ENCODE data around the gene MPRIP.

Gene MPRIP

DNA sequence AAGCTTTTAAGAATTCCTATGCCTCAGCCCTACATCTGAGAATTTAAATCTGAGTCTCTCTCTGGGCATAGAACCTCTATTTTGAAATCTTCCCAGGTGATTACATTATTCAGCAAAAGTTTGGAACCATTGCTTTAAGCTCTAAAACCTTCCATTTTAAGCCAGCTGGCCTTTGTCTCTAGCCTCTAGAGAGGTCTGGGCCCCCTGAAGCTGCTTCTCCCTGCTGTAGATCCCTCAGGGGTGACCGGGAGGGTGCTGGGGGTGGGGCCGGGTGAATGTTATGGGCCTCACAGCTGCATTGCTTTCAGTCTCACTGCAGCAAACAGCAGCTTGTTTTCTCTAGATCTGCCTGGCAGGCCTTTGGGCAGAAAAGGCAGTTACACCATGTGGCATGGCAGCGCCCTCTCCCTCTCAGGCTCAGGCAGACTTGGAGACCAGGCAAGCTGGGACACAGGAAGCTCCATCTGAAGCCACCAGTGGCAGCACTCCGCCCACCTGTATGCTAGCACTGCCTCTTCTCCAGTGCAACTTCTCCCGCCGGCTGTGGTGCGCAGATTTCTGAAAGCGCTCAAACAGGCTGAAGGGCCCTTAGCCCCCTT is 66.3 kb downstream of the MPRIP start:
- TF ChIP-seq ZFX (IDR thresholded peaks at IDR 0.05), result no peak
- TF ChIP-seq, protein P1, sequence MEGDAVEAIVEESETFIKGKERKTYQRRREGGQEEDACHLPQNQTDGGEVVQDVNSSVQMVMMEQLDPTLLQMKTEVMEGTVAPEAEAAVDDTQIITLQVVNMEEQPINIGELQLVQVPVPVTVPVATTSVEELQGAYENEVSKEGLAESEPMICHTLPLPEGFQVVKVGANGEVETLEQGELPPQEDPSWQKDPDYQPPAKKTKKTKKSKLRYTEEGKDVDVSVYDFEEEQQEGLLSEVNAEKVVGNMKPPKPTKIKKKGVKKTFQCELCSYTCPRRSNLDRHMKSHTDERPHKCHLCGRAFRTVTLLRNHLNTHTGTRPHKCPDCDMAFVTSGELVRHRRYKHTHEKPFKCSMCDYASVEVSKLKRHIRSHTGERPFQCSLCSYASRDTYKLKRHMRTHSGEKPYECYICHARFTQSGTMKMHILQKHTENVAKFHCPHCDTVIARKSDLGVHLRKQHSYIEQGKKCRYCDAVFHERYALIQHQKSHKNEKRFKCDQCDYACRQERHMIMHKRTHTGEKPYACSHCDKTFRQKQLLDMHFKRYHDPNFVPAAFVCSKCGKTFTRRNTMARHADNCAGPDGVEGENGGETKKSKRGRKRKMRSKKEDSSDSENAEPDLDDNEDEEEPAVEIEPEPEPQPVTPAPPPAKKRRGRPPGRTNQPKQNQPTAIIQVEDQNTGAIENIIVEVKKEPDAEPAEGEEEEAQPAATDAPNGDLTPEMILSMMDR (conservative IDR thresholded peaks at IDR 0.05), result no peak
- H3K27ac ChIP-seq, result no peak overlapping the region

DNA sequence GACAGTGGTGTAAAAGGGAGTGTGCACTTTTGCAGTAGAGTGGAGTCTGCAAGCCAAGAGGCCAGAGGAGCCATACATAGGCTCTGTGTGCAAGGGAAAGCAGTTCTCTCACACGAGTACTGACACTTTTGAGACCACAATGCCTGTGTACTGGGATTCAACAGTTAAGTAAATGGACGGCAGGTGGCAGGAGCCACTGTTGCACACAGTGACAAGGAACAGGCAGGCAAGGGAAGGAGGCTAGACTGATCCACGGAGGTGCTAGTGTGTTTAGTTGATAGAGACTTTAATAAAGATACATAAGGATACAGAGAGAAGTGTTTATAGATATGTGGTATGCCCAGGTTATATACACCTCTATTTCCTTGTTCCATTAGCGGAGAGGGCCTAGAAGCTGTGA is 67.0 kb downstream of the MPRIP start:
- TF ChIP-seq, protein P1 (conservative IDR thresholded peaks at IDR 0.05), result no peak
- no peak for TF ChIP-seq ZFX (IDR thresholded peaks at IDR 0.05)
- H3K27ac ChIP-seq, result no peak overlapping the region

DNA sequence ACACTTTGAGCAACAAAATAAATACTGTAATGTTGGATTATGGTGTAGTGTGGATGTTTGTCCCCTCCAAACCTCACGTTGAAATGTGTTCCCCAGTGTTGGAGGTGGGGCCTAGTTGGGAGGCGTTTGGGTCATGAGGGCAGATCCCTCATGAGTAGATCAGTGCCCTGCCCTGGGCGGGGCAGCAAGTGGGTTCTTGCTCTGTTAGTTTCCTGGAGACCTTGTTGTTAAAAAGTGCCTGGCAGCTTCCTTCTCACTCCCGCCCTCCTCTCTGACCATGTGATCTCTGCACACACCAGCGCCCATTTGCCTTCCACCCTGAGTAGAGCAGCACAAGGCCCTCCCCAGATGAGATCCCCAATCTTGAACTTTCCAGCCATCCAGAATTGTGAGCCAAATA is 67.7 kb downstream of the MPRIP start:
- TF ChIP-seq, protein P1 (conservative IDR thresholded peaks at IDR 0.05), result no peak
- no peak for TF ChIP-seq ZFX (IDR thresholded peaks at IDR 0.05)
- no peak overlapping the region for H3K27ac ChIP-seq

DNA sequence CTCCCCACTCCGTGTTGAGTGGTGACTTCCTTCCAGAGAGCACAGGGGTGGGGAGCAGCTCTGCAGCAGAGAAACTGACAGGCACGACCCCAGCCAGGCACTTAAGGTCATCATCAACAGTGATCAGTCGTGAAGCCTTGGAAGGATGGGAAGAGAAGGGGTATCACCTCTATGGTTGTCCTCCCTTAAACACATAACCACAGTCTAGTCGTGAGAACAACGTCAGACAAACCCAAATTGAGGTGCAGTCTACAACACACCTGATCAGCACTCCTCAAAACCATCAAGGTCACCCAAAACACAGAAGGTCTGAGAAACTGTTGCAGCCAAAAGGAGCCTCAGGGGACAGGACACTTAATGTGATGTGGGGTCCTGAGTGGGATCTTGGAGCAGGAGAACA is 68.3 kb downstream of the MPRIP start:
- TF ChIP-seq, protein P1 (conservative IDR thresholded peaks at IDR 0.05), result no peak
- no peak for TF ChIP-seq ZFX (IDR thresholded peaks at IDR 0.05)

DNA sequence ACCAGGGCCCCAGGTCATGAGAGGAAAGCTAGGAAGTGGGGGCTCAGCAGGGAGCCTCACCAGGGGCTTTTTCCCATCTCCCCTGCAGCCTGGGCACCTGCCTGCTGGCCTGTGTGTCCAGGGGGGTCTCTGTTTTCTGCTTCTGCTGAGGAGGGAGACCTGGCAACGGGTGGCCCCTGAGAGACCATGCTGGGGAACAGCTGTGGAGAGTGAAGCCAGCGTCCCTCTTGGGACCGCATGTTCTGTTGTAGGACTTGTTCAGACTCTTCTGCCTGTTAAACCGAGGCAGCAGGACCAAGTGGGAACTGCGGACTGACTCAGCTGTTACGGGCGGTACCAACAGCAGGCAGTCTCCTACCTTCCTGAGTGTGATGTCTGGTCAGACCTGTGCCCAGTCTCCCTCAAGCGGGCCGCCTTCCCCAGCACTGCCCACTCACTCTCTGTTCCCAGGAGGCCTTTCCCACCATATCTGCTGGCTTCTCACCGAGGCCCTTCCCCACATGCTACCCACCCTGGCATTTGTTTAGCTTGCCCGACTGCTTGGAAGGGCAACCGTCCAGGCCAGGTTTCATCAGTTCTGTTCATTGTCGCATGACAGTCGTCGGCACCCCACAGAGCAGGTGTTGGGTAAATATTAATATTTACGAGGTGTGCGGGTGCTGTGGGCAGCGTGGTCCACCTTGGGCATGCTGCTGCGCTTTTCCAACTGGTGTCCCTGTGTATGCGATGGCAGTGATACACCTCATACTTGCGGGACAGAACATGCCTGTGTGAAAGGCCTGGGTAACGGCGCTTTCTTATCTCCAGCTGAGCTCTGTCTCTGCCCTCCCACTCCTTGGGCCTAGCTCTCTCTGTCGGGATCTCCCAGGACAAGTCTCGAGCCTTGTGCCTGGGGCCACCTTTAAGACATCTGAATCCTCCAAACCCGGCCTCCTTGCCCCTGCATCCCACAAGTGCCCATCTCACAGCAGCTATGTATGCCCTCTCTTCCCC is 69.4 kb downstream of the MPRIP start:
- H3K27ac ChIP-seq, result no peak overlapping the region

More for the DNA sequence above, 68.3 kb downstream of the MPRIP start:
- H3K27ac ChIP-seq, result no peak overlapping the region

DNA sequence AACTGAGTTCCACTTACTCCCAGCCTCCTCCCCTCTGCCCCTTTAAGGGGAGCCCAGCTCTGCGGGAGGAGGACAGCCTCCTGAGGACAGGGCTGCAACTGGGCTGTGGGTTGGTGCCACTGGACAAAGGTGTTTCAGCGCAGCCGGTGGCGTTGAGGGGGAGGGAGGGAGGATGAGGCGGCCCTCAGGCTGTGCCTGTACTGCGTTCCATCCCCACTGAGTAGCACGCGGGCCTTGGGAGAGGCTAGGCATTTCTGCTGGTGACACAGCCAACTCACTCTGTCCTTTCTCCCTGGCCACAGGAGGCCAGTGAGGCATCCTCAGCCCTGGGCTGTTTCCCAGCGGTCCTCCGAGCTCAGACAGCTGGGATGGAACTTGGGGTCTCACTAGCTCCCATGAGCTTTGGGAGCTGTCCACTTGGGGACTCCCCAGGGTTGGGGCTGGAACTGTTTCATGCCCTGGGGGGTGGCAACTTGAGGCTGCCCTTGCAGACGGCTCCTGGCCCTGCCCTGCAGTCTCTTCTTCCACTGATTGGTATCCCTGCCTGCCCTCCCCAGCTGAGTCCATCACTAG is 70.5 kb downstream of the MPRIP start:
- H3K27ac ChIP-seq, result no peak overlapping the region
- TF ChIP-seq ZFX (IDR thresholded peaks at IDR 0.05), result no peak
- TF ChIP-seq, protein P1 (conservative IDR thresholded peaks at IDR 0.05), result no peak

More for the DNA sequence above, 69.4 kb downstream of the MPRIP start:
- TF ChIP-seq, protein P1 (conservative IDR thresholded peaks at IDR 0.05), result no peak
- TF ChIP-seq ZFX (IDR thresholded peaks at IDR 0.05), result no peak
